ENCODE results near the gene ELAVL3.

The ELAVL3 gene

DNA sequence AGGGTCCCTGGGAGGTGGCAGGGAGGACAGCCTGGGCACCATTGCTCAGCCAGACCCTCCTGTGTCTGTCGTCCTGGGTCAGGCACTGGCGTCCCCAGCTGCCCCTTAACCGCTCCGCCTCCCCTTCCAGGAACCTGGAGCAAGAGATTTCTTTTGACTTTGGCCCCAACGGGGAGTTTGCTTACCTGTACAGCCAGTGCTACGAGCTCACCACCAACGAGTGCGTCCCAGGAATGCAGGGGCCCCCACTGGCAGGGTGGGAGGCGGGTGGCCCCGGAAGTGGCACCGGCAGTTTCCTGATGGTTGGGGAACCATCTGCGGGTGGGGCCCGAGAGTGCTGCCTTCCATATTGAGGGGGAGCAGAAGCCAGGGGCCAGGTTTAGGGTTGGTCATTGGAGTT lies 32.4 kb downstream of the ELAVL3 start:
- DNase-seq (no peak), ATAC-seq (ENCODE audit: insufficient read depth, low read depth) (no peak)
- Histone ChIP-seq H3K36me3 (ENCODE audit: insufficient read depth, low read length) (peaks cover 64% of the 10 kb centered on the region), H3K9me3 (ENCODE audit: insufficient read depth, low read length, severe bottlenecking) (no peaks in the 10 kb centered on the region), H3K4me3 (ENCODE audit: low read depth in 1 of 2, low read length in 2 of 2) (no peak overlapping the region), H2AFZ (ENCODE audit: low read depth, low read length) (no peak overlapping the region), H3K4me2 (ENCODE audit: insufficient read depth, low read length) (no peak overlapping the region), H3K27me3 (ENCODE audit: insufficient read depth, low read length, poor library complexity) (no peaks in the 10 kb centered on the region), H3K9ac (ENCODE audit: low read depth, low read length) (no peak overlapping the region), H3K4me1 (ENCODE audit: insufficient read depth, low read length) (no peaks in the 10 kb centered on the region), H3K27ac (ENCODE audit: low read length) (no peak overlapping the region), H3K79me2 (ENCODE audit: insufficient read depth, low read length) (peaks cover 8% of the 10 kb centered on the region), H4K20me1 (ENCODE audit: insufficient read depth, low read length) (peaks cover 18% of the 10 kb centered on the region)
- TF ChIP-seq, protein P1, sequence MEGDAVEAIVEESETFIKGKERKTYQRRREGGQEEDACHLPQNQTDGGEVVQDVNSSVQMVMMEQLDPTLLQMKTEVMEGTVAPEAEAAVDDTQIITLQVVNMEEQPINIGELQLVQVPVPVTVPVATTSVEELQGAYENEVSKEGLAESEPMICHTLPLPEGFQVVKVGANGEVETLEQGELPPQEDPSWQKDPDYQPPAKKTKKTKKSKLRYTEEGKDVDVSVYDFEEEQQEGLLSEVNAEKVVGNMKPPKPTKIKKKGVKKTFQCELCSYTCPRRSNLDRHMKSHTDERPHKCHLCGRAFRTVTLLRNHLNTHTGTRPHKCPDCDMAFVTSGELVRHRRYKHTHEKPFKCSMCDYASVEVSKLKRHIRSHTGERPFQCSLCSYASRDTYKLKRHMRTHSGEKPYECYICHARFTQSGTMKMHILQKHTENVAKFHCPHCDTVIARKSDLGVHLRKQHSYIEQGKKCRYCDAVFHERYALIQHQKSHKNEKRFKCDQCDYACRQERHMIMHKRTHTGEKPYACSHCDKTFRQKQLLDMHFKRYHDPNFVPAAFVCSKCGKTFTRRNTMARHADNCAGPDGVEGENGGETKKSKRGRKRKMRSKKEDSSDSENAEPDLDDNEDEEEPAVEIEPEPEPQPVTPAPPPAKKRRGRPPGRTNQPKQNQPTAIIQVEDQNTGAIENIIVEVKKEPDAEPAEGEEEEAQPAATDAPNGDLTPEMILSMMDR (IDR thresholded peaks at IDR 0.05; ENCODE audit: borderline replicate concordance, extremely low read depth, low read length, poor library complexity, severe bottlenecking) = no peak
- TF ChIP-seq EZH2 (IDR thresholded peaks at IDR 0.05; ENCODE audit: borderline replicate concordance, low read depth, low read length, severe bottlenecking) = no peak

DNA sequence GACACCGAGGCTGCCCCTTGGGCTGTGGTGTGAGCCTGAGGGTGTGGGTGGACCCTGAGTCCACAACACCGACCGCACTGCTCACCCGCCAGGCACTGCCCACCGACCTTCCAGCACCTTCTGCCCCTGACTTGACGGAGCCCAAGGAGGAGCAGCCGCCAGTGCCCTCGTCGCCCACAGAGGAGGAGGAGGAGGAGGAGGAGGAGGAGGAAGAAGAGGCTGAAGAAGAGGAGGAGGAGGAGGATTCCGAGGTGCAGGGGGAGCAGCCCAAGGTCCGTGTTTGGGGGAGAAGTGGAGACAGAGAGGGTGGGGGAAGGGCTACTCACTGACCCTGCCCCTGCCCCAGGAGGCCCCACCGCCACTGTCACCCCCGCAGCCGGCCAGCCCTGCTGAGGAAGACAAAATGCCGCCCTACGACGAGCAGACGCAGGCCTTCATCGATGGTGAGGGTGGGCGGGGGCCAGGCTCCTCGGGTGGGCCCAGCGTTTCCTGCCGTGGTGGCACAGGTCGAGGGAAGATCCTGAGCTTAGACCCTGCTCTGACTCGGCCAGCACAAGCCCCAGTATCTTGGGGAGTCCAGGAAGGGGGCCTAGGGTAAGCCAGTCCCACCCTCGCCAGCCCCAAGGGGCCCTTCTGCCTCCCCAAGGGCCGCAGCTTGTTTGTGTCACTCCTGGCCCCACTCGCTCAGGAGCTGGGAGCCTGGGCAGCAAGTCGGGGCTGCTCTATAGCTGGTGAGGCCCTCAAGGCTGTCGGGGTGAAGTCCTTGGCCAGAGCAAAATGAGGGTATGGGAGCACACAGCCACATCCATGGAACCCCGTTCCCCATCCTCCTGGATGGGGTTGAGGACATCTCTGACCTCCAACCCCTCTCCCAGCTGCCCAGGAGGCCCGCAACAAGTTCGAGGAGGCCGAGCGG lies 33.2 kb downstream of the ELAVL3 start:
- Histone ChIP-seq H2AFZ (ENCODE audit: low read depth, low read length) (no peak overlapping the region), H3K27ac (ENCODE audit: low read length) (no peak overlapping the region), H3K4me3 (ENCODE audit: low read depth in 1 of 2, low read length in 2 of 2) (no peak overlapping the region), H3K36me3 (ENCODE audit: insufficient read depth, low read length) (peaks cover 66% of the 10 kb centered on the region), H3K9me3 (ENCODE audit: insufficient read depth, low read length, severe bottlenecking) (no peaks in the 10 kb centered on the region), H3K9ac (ENCODE audit: low read depth, low read length) (no peak overlapping the region), H3K27me3 (ENCODE audit: insufficient read depth, low read length, poor library complexity) (no peaks in the 10 kb centered on the region), H4K20me1 (ENCODE audit: insufficient read depth, low read length) (peaks cover 18% of the 10 kb centered on the region), H3K4me2 (ENCODE audit: insufficient read depth, low read length) (no peak overlapping the region), H3K79me2 (ENCODE audit: insufficient read depth, low read length) (peaks cover 8% of the 10 kb centered on the region), H3K4me1 (ENCODE audit: insufficient read depth, low read length) (no peaks in the 10 kb centered on the region)
- no peak for ATAC-seq (ENCODE audit: insufficient read depth, low read depth)
- TF ChIP-seq EZH2 (IDR thresholded peaks at IDR 0.05; ENCODE audit: borderline replicate concordance, low read depth, low read length, severe bottlenecking) = no peak
- TF ChIP-seq, protein P1 (IDR thresholded peaks at IDR 0.05; ENCODE audit: borderline replicate concordance, extremely low read depth, low read length, poor library complexity, severe bottlenecking) = no peak
- DNase-seq = no peak

DNA sequence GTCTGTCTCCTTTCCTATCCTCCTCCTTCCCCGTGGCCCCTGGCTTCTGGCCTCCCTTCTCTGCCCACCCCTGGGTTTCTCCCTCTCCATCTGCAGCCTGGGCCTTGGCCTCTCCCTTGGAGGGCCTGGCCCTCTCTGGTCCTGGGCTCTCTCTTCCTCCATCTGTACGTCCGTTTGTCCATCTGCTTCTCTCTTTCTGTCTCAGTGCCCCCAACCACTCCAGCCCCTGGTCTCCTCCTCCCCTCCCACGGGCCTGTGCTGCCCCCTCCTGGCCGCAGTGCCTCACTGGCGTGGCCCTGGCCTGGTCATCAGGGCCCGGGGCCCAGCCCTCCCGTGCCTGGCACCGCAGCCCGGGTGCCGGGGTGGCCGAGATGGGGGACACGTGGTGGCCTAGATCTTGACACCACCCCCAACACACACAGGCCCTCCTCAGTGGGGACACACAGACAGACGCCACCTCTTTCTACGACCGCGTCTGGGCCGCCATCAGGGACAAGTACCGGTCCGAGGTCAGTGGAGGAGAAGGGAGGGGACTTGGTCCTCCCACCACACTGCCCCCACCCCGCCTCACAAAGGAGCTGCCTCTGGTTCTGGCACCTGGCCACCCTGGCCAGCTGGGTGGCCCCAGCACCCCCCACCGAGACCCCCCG lies 34.1 kb downstream of the ELAVL3 start:
- no peak overlapping the region for H2AFZ ChIP-seq (ENCODE audit: low read depth, low read length)
- no peak for TF ChIP-seq EZH2 (IDR thresholded peaks at IDR 0.05; ENCODE audit: borderline replicate concordance, low read depth, low read length, severe bottlenecking)
- TF ChIP-seq, protein P1 (IDR thresholded peaks at IDR 0.05; ENCODE audit: borderline replicate concordance, extremely low read depth, low read length, poor library complexity, severe bottlenecking) = peak; percentile 72
- peaks cover 8% of the 10 kb centered on the region for H3K79me2 ChIP-seq (ENCODE audit: insufficient read depth, low read length)
- no peak overlapping the region for H3K4me2 ChIP-seq (ENCODE audit: insufficient read depth, low read length)
- H3K36me3 ChIP-seq (ENCODE audit: insufficient read depth, low read length) = peaks cover 75% of the 10 kb centered on the region
- no peaks in the 10 kb centered on the region for H3K27me3 ChIP-seq (ENCODE audit: insufficient read depth, low read length, poor library complexity)
- no peaks in the 10 kb centered on the region for H3K9me3 ChIP-seq (ENCODE audit: insufficient read depth, low read length, severe bottlenecking)
- H4K20me1 ChIP-seq (ENCODE audit: insufficient read depth, low read length) = peaks cover 21% of the 10 kb centered on the region
- no peak overlapping the region for H3K27ac ChIP-seq (ENCODE audit: low read length)
- H3K9ac ChIP-seq (ENCODE audit: low read depth, low read length) = no peak overlapping the region
- DNase-seq = peak; percentile 40
- H3K4me1 ChIP-seq (ENCODE audit: insufficient read depth, low read length) = no peaks in the 10 kb centered on the region
- ATAC-seq (ENCODE audit: insufficient read depth, low read depth) = peak; percentile 56; the same call in 1 of the 3 replicates
- H3K4me3 ChIP-seq (ENCODE audit: low read depth in 1 of 2, low read length in 2 of 2) = no peak overlapping the region
